ENCODE measurements around the gene FGA. TPM values are rescaled to one million over a fixed set of nuclear protein-coding genes. Genes with fewer than 3 reads are reported as not detected.

Gene FGA
- polyA plus RNA-seq, 1 of the 3 experiments (the other 2 are of a cell fraction) = not detected

GRCh38 chr4:154542271-154542879 lies 48.2 kb downstream of the FGA start:
- CTCF ChIA-PET = interaction anchor here (2.4 kb wide), 1 partner anchor 17 kb away, joined by 11 read pairs; no protein-coding TSS in a partner anchor
- Histone ChIP-seq H3K36me3 (replicated peaks in 1 of 2; ENCODE audit: control insufficient read depth in 1 of 2, insufficient read depth in 2 of 2, low read length in 1 of 2) (peaks cover 97 to 100% of the 10 kb centered on the region in 2 experiments), H3K27me3 (ENCODE audit: insufficient read depth) (no peaks in the 10 kb centered on the region), H4K20me1 (ENCODE audit: insufficient read depth) (no peaks in the 10 kb centered on the region), H3K4me1 (ENCODE audit: control insufficient read depth in 1 of 2, insufficient read depth in 2 of 2, low read depth in 1 of 2, low read length in 1 of 2) (no peaks in the 10 kb centered on the region), H3K9ac (no peak overlapping the region), H3K27ac (ENCODE audit: low read depth in 2 of 2, low read length in 1 of 2) (no peak overlapping the region), H3K4me2 (no peak overlapping the region), H3F3A (replicated peaks; ENCODE audit: insufficient read depth) (peaks cover 4% of the 10 kb centered on the region), H3K9me2 (no peaks in the 10 kb centered on the region), H3K4me3 (ENCODE audit: low read depth in 2 of 2, low read length in 1 of 2) (no peak overlapping the region), H3K79me2 (ENCODE audit: insufficient read depth) (peaks cover 9% of the 10 kb centered on the region; the same call in 1 of the 2 replicates), H3K9me3 (no peaks in the 10 kb centered on the region), H2AFZ (ENCODE audit: low read depth) (no peak overlapping the region)
- no peak for TF ChIP-seq RCOR1 (IDR thresholded peaks at IDR 0.05; ENCODE audit: low read length)
- 78% methylated on average over 4 of the region's 4 CpGs for WGBS (ENCODE audit: low lambda C conversion rate)
- DNase-seq = no peak
- POLR2A ChIA-PET = no interaction called here

Small RNAs within 50 kb of the gene (small RNA-seq; reads per million reads assigned to genes)
- 0 reads per million in 7 experiments for gene RNU6-1285P

Other genes with a start within 250 kb of the FGA start
- gene DCHS2, start 98.9 kb downstream of the FGA start, polyA plus RNA-seq (2012; rRNA removed) = not detected in 2 replicates
- gene PLRG1, start 40.3 kb downstream of the FGA start, polyA plus RNA-seq (2012; rRNA removed) = 64.8 and 84.6 TPM in 2 replicates
- gene FGB, start 27.7 kb downstream of the FGA start, polyA plus RNA-seq (2012; rRNA removed) = not detected in 2 replicates
- not detected in 2 replicates for gene FGG, start 21.9 kb upstream of the FGA start, polyA plus RNA-seq (2012; rRNA removed)
- not detected in 2 replicates for gene LRAT, start 153.3 kb upstream of the FGA start, polyA plus RNA-seq (2012; rRNA removed)
- gene RBM46, start 190.5 kb upstream of the FGA start, polyA plus RNA-seq (2012; rRNA removed) = not detected in 2 replicates